Stimulated activated CD8-positive, alpha-beta memory T cell treated with anti-CD3 and anti-CD28 coated beads, Interleukin-4, amount 100 ng/mL, for 4 hours (primary cell): Measurements from ENCODE around the gene ZDHHC23.

ENCODE experiments used
- DNase-seq, 2 donors: peaks; one replicate each; pipeline ENCODE4 v3.0.0-alpha.2; 2020; ENCODE audit warnings: low read depth in 2 of 2, low spot score in 1 of 2

The ZDHHC23 gene

GRCh38 chr3:113947372-113948014 lies at the start of gene ZDHHC23:
Gene ZDHHC23 (plus strand): TSS chr3:113948013. CDS start chr3:113948803, 790 bp downstream.
- DNase-seq = peak; percentile 4 to 43

GRCh38 chr3:113898892-113899291 lies 48.9 kb upstream of the ZDHHC23 start:
- DNase-seq = no peak

GRCh38 chr3:113906568-113907140 lies 41.2 kb upstream of the ZDHHC23 start:
- DNase-seq = no peak

GRCh38 chr3:113908133-113908532 lies 39.7 kb upstream of the ZDHHC23 start:
- no peak for DNase-seq

- DNase-seq = no peak
Observed at GRCh38 chr3:113910966-113911365, 36.8 kb upstream of the ZDHHC23 start.

- no peak for DNase-seq
Observed at GRCh38 chr3:113912552-113913236, 35.1 kb upstream of the ZDHHC23 start.

GRCh38 chr3:113914646-113915045 lies 33.2 kb upstream of the ZDHHC23 start:
- DNase-seq = no peak

GRCh38 chr3:113927556-113927955 lies 20.3 kb upstream of the ZDHHC23 start:
- DNase-seq = no peak

GRCh38 chr3:113946831-113947230 lies 982 bp upstream of the ZDHHC23 start:
- no peak for DNase-seq

GRCh38 chr3:113948015-113948917 lies 453 bp downstream of the ZDHHC23 start:
- peak in 1 of 2 donors; percentile 2 for DNase-seq

- DNase-seq = no peak
Observed at GRCh38 chr3:113952921-113953320, 5.1 kb downstream of the ZDHHC23 start.

- no peak for DNase-seq
Observed at GRCh38 chr3:113953677-113954076, 5.9 kb downstream of the ZDHHC23 start.

- no peak for DNase-seq
Observed at GRCh38 chr3:113954091-113954685, 6.4 kb downstream of the ZDHHC23 start.

GRCh38 chr3:113963879-113964278 lies 16.1 kb downstream of the ZDHHC23 start:
- no peak for DNase-seq

- DNase-seq = no peak
Observed at GRCh38 chr3:113966172-113966571, 18.4 kb downstream of the ZDHHC23 start.

GRCh38 chr3:113968986-113969385 lies 21.2 kb downstream of the ZDHHC23 start:
- no peak for DNase-seq

- no peak for DNase-seq
Observed at GRCh38 chr3:113977822-113978221, 30.0 kb downstream of the ZDHHC23 start.

GRCh38 chr3:113979916-113980315 lies 32.1 kb downstream of the ZDHHC23 start:
- no peak for DNase-seq

GRCh38 chr3:113981803-113982202 lies 34.0 kb downstream of the ZDHHC23 start:
- no peak for DNase-seq

- no peak for DNase-seq
Observed at GRCh38 chr3:113983544-113983943, 35.7 kb downstream of the ZDHHC23 start.

GRCh38 chr3:113985541-113985940 lies 37.7 kb downstream of the ZDHHC23 start:
- no peak for DNase-seq
